ENCODE measurements around the gene CCND1.

DNA sequence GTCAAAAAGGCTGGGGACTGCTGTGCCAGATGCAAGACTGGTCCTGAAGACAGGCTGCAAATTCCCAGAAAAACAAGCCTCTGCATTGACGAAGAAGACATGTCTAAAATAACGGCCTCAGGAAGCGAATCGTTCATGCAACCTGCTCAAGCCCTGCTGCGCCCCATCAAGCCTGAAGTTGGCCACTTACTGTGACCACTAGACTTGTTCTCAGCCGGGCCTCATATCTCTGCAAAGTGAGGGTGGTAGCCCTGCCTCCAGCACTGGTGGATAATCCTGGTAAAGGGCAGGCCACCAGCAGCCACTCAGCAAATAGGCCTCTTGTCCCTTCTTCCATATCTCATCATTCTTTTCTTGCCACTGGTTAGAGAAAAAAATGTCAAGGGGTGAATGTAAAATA lies 22.4 kb downstream of the CCND1 start:
- TF ChIP-seq, protein P1, sequence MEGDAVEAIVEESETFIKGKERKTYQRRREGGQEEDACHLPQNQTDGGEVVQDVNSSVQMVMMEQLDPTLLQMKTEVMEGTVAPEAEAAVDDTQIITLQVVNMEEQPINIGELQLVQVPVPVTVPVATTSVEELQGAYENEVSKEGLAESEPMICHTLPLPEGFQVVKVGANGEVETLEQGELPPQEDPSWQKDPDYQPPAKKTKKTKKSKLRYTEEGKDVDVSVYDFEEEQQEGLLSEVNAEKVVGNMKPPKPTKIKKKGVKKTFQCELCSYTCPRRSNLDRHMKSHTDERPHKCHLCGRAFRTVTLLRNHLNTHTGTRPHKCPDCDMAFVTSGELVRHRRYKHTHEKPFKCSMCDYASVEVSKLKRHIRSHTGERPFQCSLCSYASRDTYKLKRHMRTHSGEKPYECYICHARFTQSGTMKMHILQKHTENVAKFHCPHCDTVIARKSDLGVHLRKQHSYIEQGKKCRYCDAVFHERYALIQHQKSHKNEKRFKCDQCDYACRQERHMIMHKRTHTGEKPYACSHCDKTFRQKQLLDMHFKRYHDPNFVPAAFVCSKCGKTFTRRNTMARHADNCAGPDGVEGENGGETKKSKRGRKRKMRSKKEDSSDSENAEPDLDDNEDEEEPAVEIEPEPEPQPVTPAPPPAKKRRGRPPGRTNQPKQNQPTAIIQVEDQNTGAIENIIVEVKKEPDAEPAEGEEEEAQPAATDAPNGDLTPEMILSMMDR (conservative IDR thresholded peaks at IDR 0.05), result no peak
- no peak for TF ChIP-seq EZH2 (IDR thresholded peaks at IDR 0.05; ENCODE audit: low read depth)

All from PC-9 (cell line).